Panc1 (cell line): ENCODE results near the gene NTM.

Experiments used
- POLR2AphosphoS5 ChIP-seq: IDR thresholded peaks from 2 replicates; pipeline ENCODE4 v1.6.1; 2012; ENCODE audit warnings: mild to moderate bottlenecking, low read depth, low read length, moderate library complexity
- TF ChIP-seq, protein P1 (sequence below): fragments of 450-650 bp; IDR thresholded peaks from 2 replicates; pipeline ENCODE4 v1.5.1; 2017; ENCODE audit warnings: mild to moderate bottlenecking
- TF ChIP-seq, protein P2 (sequence below), 2 experiments: IDR thresholded peaks; 2 replicates each; pipeline ENCODE4 v1.6.1; 2011 to 2012; ENCODE audit warnings: low read depth in 2 of 2, control low read depth in 1 of 2, low read length in 1 of 2, mild to moderate bottlenecking in 1 of 2, moderate library complexity in 1 of 2; ENCODE audit not compliant: insufficient read depth in 1 of 2

DNA sequence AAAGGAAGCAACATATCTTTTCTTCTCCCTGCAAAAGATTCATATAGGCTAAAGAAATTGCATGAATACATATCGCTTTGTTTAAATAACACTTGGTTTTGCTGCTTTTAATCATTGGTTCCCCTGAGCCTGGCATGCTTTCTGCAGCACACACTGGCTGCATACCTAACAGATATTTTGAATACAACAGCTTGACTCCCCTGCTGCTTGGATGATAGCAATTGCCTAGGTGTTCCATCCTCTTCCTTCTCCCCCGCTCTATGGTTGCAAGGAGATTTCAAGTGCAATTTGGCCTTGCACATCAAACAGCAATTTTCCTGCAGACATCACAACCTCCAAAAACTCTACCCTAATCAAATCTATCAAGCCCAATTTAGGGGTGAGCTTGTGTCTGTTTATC, 430.0 kb downstream of the NTM start:
- TF ChIP-seq, protein P1, sequence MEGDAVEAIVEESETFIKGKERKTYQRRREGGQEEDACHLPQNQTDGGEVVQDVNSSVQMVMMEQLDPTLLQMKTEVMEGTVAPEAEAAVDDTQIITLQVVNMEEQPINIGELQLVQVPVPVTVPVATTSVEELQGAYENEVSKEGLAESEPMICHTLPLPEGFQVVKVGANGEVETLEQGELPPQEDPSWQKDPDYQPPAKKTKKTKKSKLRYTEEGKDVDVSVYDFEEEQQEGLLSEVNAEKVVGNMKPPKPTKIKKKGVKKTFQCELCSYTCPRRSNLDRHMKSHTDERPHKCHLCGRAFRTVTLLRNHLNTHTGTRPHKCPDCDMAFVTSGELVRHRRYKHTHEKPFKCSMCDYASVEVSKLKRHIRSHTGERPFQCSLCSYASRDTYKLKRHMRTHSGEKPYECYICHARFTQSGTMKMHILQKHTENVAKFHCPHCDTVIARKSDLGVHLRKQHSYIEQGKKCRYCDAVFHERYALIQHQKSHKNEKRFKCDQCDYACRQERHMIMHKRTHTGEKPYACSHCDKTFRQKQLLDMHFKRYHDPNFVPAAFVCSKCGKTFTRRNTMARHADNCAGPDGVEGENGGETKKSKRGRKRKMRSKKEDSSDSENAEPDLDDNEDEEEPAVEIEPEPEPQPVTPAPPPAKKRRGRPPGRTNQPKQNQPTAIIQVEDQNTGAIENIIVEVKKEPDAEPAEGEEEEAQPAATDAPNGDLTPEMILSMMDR: no peak
- no peak for TF ChIP-seq POLR2AphosphoS5
- TF ChIP-seq, protein P2, sequence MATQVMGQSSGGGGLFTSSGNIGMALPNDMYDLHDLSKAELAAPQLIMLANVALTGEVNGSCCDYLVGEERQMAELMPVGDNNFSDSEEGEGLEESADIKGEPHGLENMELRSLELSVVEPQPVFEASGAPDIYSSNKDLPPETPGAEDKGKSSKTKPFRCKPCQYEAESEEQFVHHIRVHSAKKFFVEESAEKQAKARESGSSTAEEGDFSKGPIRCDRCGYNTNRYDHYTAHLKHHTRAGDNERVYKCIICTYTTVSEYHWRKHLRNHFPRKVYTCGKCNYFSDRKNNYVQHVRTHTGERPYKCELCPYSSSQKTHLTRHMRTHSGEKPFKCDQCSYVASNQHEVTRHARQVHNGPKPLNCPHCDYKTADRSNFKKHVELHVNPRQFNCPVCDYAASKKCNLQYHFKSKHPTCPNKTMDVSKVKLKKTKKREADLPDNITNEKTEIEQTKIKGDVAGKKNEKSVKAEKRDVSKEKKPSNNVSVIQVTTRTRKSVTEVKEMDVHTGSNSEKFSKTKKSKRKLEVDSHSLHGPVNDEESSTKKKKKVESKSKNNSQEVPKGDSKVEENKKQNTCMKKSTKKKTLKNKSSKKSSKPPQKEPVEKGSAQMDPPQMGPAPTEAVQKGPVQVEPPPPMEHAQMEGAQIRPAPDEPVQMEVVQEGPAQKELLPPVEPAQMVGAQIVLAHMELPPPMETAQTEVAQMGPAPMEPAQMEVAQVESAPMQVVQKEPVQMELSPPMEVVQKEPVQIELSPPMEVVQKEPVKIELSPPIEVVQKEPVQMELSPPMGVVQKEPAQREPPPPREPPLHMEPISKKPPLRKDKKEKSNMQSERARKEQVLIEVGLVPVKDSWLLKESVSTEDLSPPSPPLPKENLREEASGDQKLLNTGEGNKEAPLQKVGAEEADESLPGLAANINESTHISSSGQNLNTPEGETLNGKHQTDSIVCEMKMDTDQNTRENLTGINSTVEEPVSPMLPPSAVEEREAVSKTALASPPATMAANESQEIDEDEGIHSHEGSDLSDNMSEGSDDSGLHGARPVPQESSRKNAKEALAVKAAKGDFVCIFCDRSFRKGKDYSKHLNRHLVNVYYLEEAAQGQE (IDR thresholded peaks at IDR 0.05; ENCODE audit: insufficient read depth in 1 of 2, low read depth in 2 of 2, low read length in 1 of 2): no peak
